GM23248 (cell line): Measurements from ENCODE around the gene M1AP.

Experiments used
- EZH2 ChIP-seq: fragments of 200-600 bp; sonication (generic); IDR thresholded peaks from 2 replicates; pipeline ENCODE4 v1.6.1; 2018; ENCODE audit warnings: antibody characterized with exemption, mild to moderate bottlenecking; ENCODE audit not compliant: insufficient read depth, poor library complexity, severe bottlenecking
- EZH2phosphoT487 ChIP-seq: fragments of 200-600 bp; sonication (generic); IDR thresholded peaks from 2 replicates; pipeline ENCODE4 v1.6.1; 2018; ENCODE audit warnings: antibody characterized with exemption, moderate library complexity, mild to moderate bottlenecking, low read depth; ENCODE audit not compliant: insufficient read depth

- no peak for TF ChIP-seq EZH2phosphoT487
- no peak for TF ChIP-seq EZH2
Measured at GRCh38 chr2:74555610-74556103, 92.5 kb downstream of the M1AP start.
